Urinary bladder (tissue), 4 donors: ENCODE data around the gene BTBD9. TPM values are rescaled to one million over a fixed set of nuclear protein-coding genes. Genes with fewer than 3 reads are reported as not detected.

ENCODE experiments used
- DNase-seq: peaks from one replicate; pipeline ENCODE4 v3.0.0-alpha.2; 2015; ENCODE audit errors: extremely low spot score
- H3K27ac ChIP-seq: one replicate; pipeline ENCODE4 v1.5.1; 2013; ENCODE audit warnings: low read depth, mild to moderate bottlenecking, moderate library complexity
- H3K36me3 ChIP-seq: one replicate; pipeline ENCODE4 v1.6.1; 2013; ENCODE audit warnings: mild to moderate bottlenecking, moderate library complexity; ENCODE audit not compliant: insufficient read depth
- H3K4me1 ChIP-seq: one replicate; pipeline ENCODE4 v1.6.1; 2013; ENCODE audit warnings: mild to moderate bottlenecking, moderate library complexity; ENCODE audit not compliant: insufficient read depth
- H3K4me3 ChIP-seq: one replicate; pipeline ENCODE4 v1.5.1; 2013; ENCODE audit warnings: low read depth, low read length
- WGBS: extraction: QIAGEN DNeasy Blood & Tissue Kit; methylation state at CpG from one replicate; pipeline ENCODE4 v1.1.7; 2013; 5-methylcytosine and 5-hydroxymethylcytosine counted together
- polyA plus RNA-seq: library from polyadenylated mRNA; stranded (reverse); fragments of 200-250 nt; gene quantifications from one replicate; pipeline ENCODE4 v1.2.3, GENCODE V29; 2013
- total RNA-seq: library from RNA; depleted of rRNA; stranded (reverse); fragments of >200 nt; gene quantifications from one replicate; pipeline ENCODE4 v1.2.3, GENCODE V29; 2014
- donor health status: healthy with polysubstance abuse.
- donor health status: healthy.

Gene BTBD9
- total and polyA plus RNA-seq, 2 donors, result 5.3 to 34.2 TPM

DNA sequence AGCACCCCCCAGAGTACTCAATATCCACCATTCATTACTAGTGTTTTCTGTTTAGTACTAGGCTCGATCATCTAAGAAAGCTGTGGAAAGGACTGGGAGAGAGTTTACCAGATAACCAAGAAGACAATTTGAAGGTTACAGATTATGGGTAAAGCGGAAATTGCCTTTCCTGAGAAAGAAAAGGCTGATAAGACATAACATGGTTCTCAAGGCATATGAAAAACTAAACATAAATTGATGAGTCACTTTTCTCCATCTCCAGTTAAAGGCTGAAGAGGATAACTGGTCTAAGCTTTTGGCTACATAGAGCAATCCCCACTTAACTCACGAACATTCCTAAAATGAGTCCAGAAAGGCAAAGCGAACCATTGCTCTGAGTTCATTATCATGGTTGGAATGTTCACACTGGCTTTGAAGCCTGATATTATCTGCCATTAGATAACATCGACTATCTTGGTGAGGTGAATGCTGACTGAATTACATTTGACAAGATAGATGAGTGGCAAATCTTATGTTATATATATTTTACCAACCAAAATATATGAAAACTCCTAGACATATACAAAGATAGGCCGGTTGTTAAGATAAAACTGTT lies 65.8 kb downstream of the BTBD9 start:
- H3K4me3 ChIP-seq, result no peak overlapping the region

GRCh38 chr6:38572186-38572813 lies 67.4 kb downstream of the BTBD9 start:
- no peaks in the 10 kb centered on the region for H3K4me1 ChIP-seq
- no peak for DNase-seq
- WGBS, result 72% methylated on average over 3 of the region's 3 CpGs

More for the DNA sequence above, 65.8 kb downstream of the BTBD9 start:
- no peak for DNase-seq
- 71% methylated on average over 6 of the region's 6 CpGs for WGBS
- Histone ChIP-seq H3K36me3 (no peaks in the 10 kb centered on the region), H3K4me1 (no peaks in the 10 kb centered on the region), H3K27ac (no peak overlapping the region)

DNA sequence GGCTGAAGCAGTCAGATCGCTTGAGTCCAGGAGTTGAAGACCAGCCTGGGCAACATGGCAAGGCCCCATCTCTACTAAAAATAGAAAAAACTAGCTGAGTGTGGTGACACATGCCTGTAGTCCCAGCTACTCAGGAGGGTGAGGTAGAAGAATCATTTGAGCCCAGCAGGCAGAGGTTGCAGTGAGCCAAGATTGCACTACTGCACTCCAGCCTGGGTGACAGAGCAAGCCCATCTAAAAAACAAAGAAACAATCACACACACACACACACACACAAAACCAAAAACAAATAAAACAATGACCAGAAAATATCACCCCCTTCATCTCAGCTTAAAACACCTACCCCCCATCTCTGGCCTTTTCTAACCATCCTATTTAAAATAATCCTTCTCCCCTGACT lies 68.0 kb downstream of the BTBD9 start:
- DNase-seq, result no peak

More at GRCh38 chr6:38572186-38572813, 67.4 kb downstream of the BTBD9 start:
- H3K4me3 ChIP-seq, result no peak overlapping the region
- no peaks in the 10 kb centered on the region for H3K36me3 ChIP-seq
- H3K27ac ChIP-seq, result no peak overlapping the region

DNA sequence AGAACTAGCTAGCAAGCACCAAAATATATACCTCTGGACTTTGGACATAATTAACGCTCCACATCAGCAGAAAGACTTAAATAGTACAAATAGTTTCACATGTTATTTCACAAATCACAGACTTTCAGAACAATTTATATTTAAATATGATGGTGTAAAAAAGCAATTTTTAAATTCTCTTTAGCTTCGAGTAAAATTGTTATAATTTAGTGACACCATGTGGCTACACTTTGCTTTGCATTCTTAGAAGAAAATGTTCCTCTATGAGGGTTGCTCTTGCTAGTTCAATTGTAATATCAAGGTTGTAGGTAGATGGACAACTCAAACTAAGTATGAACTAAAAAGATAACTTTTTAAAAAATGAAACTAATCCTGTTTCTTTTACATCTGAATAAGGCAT lies 69.0 kb downstream of the BTBD9 start:
- no peaks in the 10 kb centered on the region for H3K4me1 ChIP-seq
- no peaks in the 10 kb centered on the region for H3K36me3 ChIP-seq
- WGBS, result 61% methylated on average over 2 of the region's 2 CpGs
- no peak overlapping the region for H3K27ac ChIP-seq
- H3K4me3 ChIP-seq, result no peak overlapping the region
- no peak for DNase-seq

More for the DNA sequence above, 68.0 kb downstream of the BTBD9 start:
- Histone ChIP-seq H3K4me1 (no peaks in the 10 kb centered on the region), H3K27ac (no peak overlapping the region), H3K4me3 (no peak overlapping the region), H3K36me3 (no peaks in the 10 kb centered on the region)
- 93% methylated on average over 1 of the region's 1 CpG for WGBS

DNA sequence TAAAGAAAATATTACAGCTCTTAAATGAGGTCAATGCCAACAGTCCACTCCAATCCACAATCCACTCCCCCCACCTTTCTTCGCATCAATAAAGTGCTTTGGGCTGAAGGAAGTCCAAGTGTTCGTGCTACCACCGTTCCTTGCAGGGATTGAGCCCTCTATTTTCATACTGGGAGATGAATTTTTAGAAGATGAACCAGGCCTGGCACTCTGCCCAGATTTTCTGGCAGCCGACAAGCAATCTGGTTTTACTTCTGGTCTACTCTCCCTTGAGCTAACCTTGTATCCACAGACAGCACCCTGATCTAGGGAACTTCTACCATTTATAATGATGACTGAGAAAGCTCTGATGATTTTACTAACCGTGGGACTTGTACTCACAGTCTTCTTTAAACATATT lies 72.3 kb downstream of the BTBD9 start:
- H3K4me1 ChIP-seq, result no peaks in the 10 kb centered on the region
- 21% methylated on average over 5 of the region's 5 CpGs for WGBS
- H3K4me3 ChIP-seq, result no peak overlapping the region
- no peaks in the 10 kb centered on the region for H3K36me3 ChIP-seq
- no peak overlapping the region for H3K27ac ChIP-seq
- peak; percentile 26 for DNase-seq

- no peak overlapping the region for H3K27ac ChIP-seq
- no peak overlapping the region for H3K4me3 ChIP-seq
- no peaks in the 10 kb centered on the region for H3K36me3 ChIP-seq
- no peaks in the 10 kb centered on the region for H3K4me1 ChIP-seq
- no peak for DNase-seq
- WGBS, result 93% methylated on average over 6 of the region's 6 CpGs
Measured at GRCh38 chr6:38566295-38567030, 73.3 kb downstream of the BTBD9 start.

- Histone ChIP-seq H3K36me3 (no peaks in the 10 kb centered on the region), H3K4me3 (no peak overlapping the region), H3K27ac (no peak overlapping the region), H3K4me1 (no peaks in the 10 kb centered on the region)
- no peak for DNase-seq
- 87% methylated on average over 4 of the region's 4 CpGs for WGBS
Measured at GRCh38 chr6:38564301-38564700, 75.4 kb downstream of the BTBD9 start.

DNA sequence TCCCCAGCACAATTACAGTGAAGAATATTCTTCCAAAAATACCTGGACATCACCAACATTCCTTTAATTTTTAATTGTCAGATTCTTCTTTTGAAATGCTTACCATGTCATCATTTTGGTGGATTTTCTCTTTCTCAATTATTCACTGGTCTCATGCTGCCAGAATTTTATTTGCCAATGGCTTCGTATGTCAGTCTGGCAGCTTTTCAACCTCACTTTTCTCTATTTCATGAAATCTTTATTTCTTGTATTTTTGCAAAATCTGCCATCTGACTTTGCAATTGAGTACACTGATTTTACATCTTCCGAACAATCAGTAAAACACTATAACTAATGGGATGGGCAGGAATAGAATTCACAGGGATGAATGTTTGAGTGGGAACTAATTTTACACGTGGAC lies 84.1 kb downstream of the BTBD9 start:
- WGBS, result 72% methylated on average over 3 of the region's 3 CpGs
- Histone ChIP-seq H3K36me3 (peaks cover 1% of the 10 kb centered on the region), H3K4me3 (no peak overlapping the region), H3K4me1 (no peaks in the 10 kb centered on the region), H3K27ac (no peak overlapping the region)
- DNase-seq, result no peak

GRCh38 chr6:38554700-38555413 lies 84.9 kb downstream of the BTBD9 start:
- Histone ChIP-seq H3K36me3 (peaks cover 1% of the 10 kb centered on the region), H3K4me3 (no peak overlapping the region), H3K4me1 (no peaks in the 10 kb centered on the region), H3K27ac (no peak overlapping the region)
- 65% methylated on average over 4 of the region's 4 CpGs for WGBS
- no peak for DNase-seq

GRCh38 chr6:38554014-38554413 lies 85.7 kb downstream of the BTBD9 start:
- H3K4me1 ChIP-seq, result no peaks in the 10 kb centered on the region
- H3K4me3 ChIP-seq, result no peak overlapping the region
- DNase-seq, result no peak
- peaks cover 1% of the 10 kb centered on the region for H3K36me3 ChIP-seq
- H3K27ac ChIP-seq, result no peak overlapping the region

GRCh38 chr6:38552121-38552520 lies 87.6 kb downstream of the BTBD9 start:
- WGBS, result 93% methylated on average over 3 of the region's 3 CpGs

DNA sequence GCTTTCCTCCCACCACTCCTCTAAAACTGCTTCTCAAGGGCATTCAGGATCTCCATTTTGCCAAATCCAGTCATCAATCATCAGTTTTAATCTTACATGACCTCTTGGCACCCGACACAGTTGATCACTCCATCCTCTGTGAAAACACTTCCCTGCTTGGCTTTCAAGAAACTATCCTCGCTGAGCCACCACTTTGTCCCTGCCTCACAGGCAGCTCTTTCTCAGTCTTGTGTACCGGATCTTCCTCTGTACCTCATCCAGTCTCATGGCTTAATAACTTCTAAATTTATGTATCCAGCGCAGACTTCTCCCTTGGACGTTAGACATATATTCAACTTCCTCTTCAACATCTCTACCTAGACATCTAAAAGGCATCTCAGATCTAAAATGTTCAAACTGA lies 89.9 kb downstream of the BTBD9 start:
- H3K4me1 ChIP-seq, result no peaks in the 10 kb centered on the region
- no peaks in the 10 kb centered on the region for H3K36me3 ChIP-seq
- 95% methylated on average over 5 of the region's 5 CpGs for WGBS
- no peak overlapping the region for H3K27ac ChIP-seq
- no peak overlapping the region for H3K4me3 ChIP-seq
- no peak for DNase-seq

More at GRCh38 chr6:38552121-38552520, 87.6 kb downstream of the BTBD9 start:
- Histone ChIP-seq H3K27ac (no peak overlapping the region), H3K4me1 (no peaks in the 10 kb centered on the region), H3K4me3 (no peak overlapping the region), H3K36me3 (no peaks in the 10 kb centered on the region)
- DNase-seq, result no peak

- Histone ChIP-seq H3K27ac (no peak overlapping the region), H3K4me3 (no peak overlapping the region), H3K36me3 (no peaks in the 10 kb centered on the region), H3K4me1 (no peaks in the 10 kb centered on the region)
- no peak for DNase-seq
- WGBS, result 87% methylated on average over 2 of the region's 2 CpGs
Measured at GRCh38 chr6:38549180-38549579, 90.5 kb downstream of the BTBD9 start.
